BLaER1 treated with 17β-estradiol and CSF1 and Interleukin-3, amounts not matched to agents 10 nM and 100 nM (cell line): ENCODE data around the gene CCDC33.

Experiments
- H3K27ac ChIP-seq, 11 experiments: shearing (Covaris generic); formaldehyde crosslinking; 2 replicates each; pipeline ENCODE4 v1.8.1; 2022
- H3K27me3 ChIP-seq, 11 experiments: shearing (Covaris generic); formaldehyde crosslinking; 2 replicates each; pipeline ENCODE4 v1.8.1; 2022
- H3K36me3 ChIP-seq, 11 experiments: shearing (Covaris generic); formaldehyde crosslinking; 2 replicates each; pipeline ENCODE4 v1.8.1; 2022
- H3K4me1 ChIP-seq, 10 experiments: shearing (Covaris generic); formaldehyde crosslinking; 2 replicates each; pipeline ENCODE4 v1.8.1; 2022
- H3K4me2 ChIP-seq, 11 experiments: shearing (Covaris generic); formaldehyde crosslinking; 2 replicates each; pipeline ENCODE4 v1.8.1; 2022
- H3K4me3 ChIP-seq, 10 experiments: shearing (Covaris generic); formaldehyde crosslinking; 2 replicates each; pipeline ENCODE4 v1.8.1; 2022
- H3K9ac ChIP-seq, 11 experiments: shearing (Covaris generic); formaldehyde crosslinking; 2 replicates each; pipeline ENCODE4 v1.8.1; 2022
- H3K9me3 ChIP-seq, 11 experiments: shearing (Covaris generic); formaldehyde crosslinking; replicated peaks in 1 of 11; 2 replicates each; pipeline ENCODE4 v1.8.1; 2022
- H4K20me1 ChIP-seq, 11 experiments: shearing (Covaris generic); formaldehyde crosslinking; 2 replicates each; pipeline ENCODE4 v1.8.1; 2022
- Cebpa-rat ChIP-seq, 11 experiments: shearing (Covaris generic); IDR thresholded peaks; 2 replicates each; pipeline ENCODE4 v1.8.1; 2022

Gene CCDC33

GRCh38 chr15:74221399-74222239, 14.5 kb upstream of the CCDC33 start:
- Histone ChIP-seq H4K20me1 (peaks cover 0 to 18% (median 0%) of the 10 kb centered on the region in 11 experiments; a peak in 2 of 22 replicates), H3K9ac (no peak overlapping the region), H3K36me3 (no peaks in the 10 kb centered on the region), H3K9me3 (no peaks in the 10 kb centered on the region), H3K4me3 (no peak overlapping the region), H3K4me1 (no peaks in the 10 kb centered on the region), H3K27ac (no peak overlapping the region), H3K4me2 (no peak overlapping the region), H3K27me3 (peaks cover 0 to 16% (median 8%) of the 10 kb centered on the region in 11 experiments; a peak in 12 of 22 replicates)
- TF ChIP-seq Cebpa-rat (IDR thresholded peaks at IDR 0.05), result no peak

- Histone ChIP-seq H3K4me1 (no peaks in the 10 kb centered on the region), H3K4me2 (no peak overlapping the region), H3K36me3 (no peaks in the 10 kb centered on the region), H3K9ac (no peak overlapping the region), H3K27ac (no peak overlapping the region), H3K27me3 (peaks cover 0 to 16% (median 8%) of the 10 kb centered on the region in 11 experiments; a peak in 12 of 22 replicates), H4K20me1 (peaks cover 0 to 18% (median 0%) of the 10 kb centered on the region in 11 experiments; a peak in 2 of 22 replicates), H3K9me3 (no peaks in the 10 kb centered on the region), H3K4me3 (no peak overlapping the region)
- TF ChIP-seq Cebpa-rat (IDR thresholded peaks at IDR 0.05), result no peak
Observed at GRCh38 chr15:74222240-74223119, 13.6 kb upstream of the CCDC33 start.

- H3K4me3 ChIP-seq, result no peak overlapping the region
- H4K20me1 ChIP-seq, result peaks cover 0 to 8% (median 0%) of the 10 kb centered on the region in 11 experiments; a peak in 2 of 22 replicates
- no peaks in the 10 kb centered on the region for H3K9me3 ChIP-seq
- TF ChIP-seq Cebpa-rat (IDR thresholded peaks at IDR 0.05), result no peak
- H3K4me1 ChIP-seq, result no peaks in the 10 kb centered on the region
- no peak overlapping the region for H3K4me2 ChIP-seq
- peaks cover 0 to 16% (median 8%) of the 10 kb centered on the region in 11 experiments; a peak in 12 of 22 replicates for H3K27me3 ChIP-seq
- H3K9ac ChIP-seq, result no peak overlapping the region
- no peak overlapping the region for H3K27ac ChIP-seq
- no peaks in the 10 kb centered on the region for H3K36me3 ChIP-seq
Observed at GRCh38 chr15:74225928-74226327, 10.2 kb upstream of the CCDC33 start.

GRCh38 chr15:74226761-74227540, 9.2 kb upstream of the CCDC33 start:
- no peak overlapping the region for H3K9ac ChIP-seq
- peaks cover 0 to 2% (median 0%) of the 10 kb centered on the region in 11 experiments; a peak in 1 of 22 replicates for H4K20me1 ChIP-seq
- TF ChIP-seq Cebpa-rat (IDR thresholded peaks at IDR 0.05), result no peak
- no peaks in the 10 kb centered on the region for H3K4me1 ChIP-seq
- no peaks in the 10 kb centered on the region for H3K36me3 ChIP-seq
- H3K9me3 ChIP-seq, result no peaks in the 10 kb centered on the region
- H3K27ac ChIP-seq, result no peak overlapping the region
- H3K4me3 ChIP-seq, result no peak overlapping the region
- H3K4me2 ChIP-seq, result no peak overlapping the region
- H3K27me3 ChIP-seq, result peaks cover 0 to 8% (median 4%) of the 10 kb centered on the region in 11 experiments; a peak in 11 of 22 replicates

GRCh38 chr15:74227968-74228722, 8.0 kb upstream of the CCDC33 start:
- no peak overlapping the region for H3K27ac ChIP-seq
- H4K20me1 ChIP-seq, result no peaks in the 10 kb centered on the region; a peak in 1 of 22 replicates
- no peaks in the 10 kb centered on the region for H3K4me1 ChIP-seq
- H3K9ac ChIP-seq, result no peak overlapping the region
- H3K4me3 ChIP-seq, result no peak overlapping the region
- H3K9me3 ChIP-seq, result no peaks in the 10 kb centered on the region
- no peak overlapping the region for H3K4me2 ChIP-seq
- H3K36me3 ChIP-seq, result no peaks in the 10 kb centered on the region
- no peak for TF ChIP-seq Cebpa-rat (IDR thresholded peaks at IDR 0.05)
- no peaks in the 10 kb centered on the region; a peak in 1 of 22 replicates for H3K27me3 ChIP-seq

GRCh38 chr15:74228723-74229081, 7.4 kb upstream of the CCDC33 start:
- TF ChIP-seq Cebpa-rat (IDR thresholded peaks at IDR 0.05), result no peak
- no peaks in the 10 kb centered on the region for H3K36me3 ChIP-seq
- H3K4me3 ChIP-seq, result no peak overlapping the region
- no peaks in the 10 kb centered on the region for H3K9me3 ChIP-seq
- H3K27me3 ChIP-seq, result no peaks in the 10 kb centered on the region
- H3K4me1 ChIP-seq, result peaks cover 0 to 1% (median under 1%) of the 10 kb centered on the region in 10 experiments; a peak in 4 of 20 replicates
- H3K4me2 ChIP-seq, result no peak overlapping the region
- H3K9ac ChIP-seq, result no peak overlapping the region
- H4K20me1 ChIP-seq, result no peaks in the 10 kb centered on the region; a peak in 1 of 22 replicates
- no peak overlapping the region for H3K27ac ChIP-seq

GRCh38 chr15:74229686-74230085, 6.4 kb upstream of the CCDC33 start:
- H3K27me3 ChIP-seq, result no peaks in the 10 kb centered on the region
- no peak overlapping the region for H3K4me2 ChIP-seq
- no peaks in the 10 kb centered on the region for H3K9me3 ChIP-seq
- no peak overlapping the region for H3K27ac ChIP-seq
- H3K36me3 ChIP-seq, result no peaks in the 10 kb centered on the region
- H3K9ac ChIP-seq, result no peak overlapping the region
- H4K20me1 ChIP-seq, result no peaks in the 10 kb centered on the region
- no peak for TF ChIP-seq Cebpa-rat (IDR thresholded peaks at IDR 0.05)
- H3K4me1 ChIP-seq, result peaks cover 0 to 11% (median 10%) of the 10 kb centered on the region in 10 experiments; a peak in 9 of 20 replicates
- no peak overlapping the region for H3K4me3 ChIP-seq

- H3K27ac ChIP-seq, result no peak overlapping the region
- H3K9me3 ChIP-seq, result no peaks in the 10 kb centered on the region
- no peak overlapping the region for H3K4me2 ChIP-seq
- H3K4me1 ChIP-seq, result peaks cover 0 to 16% (median 12%) of the 10 kb centered on the region in 10 experiments; a peak in 9 of 20 replicates
- H3K9ac ChIP-seq, result no peak overlapping the region
- no peak for TF ChIP-seq Cebpa-rat (IDR thresholded peaks at IDR 0.05)
- H3K4me3 ChIP-seq, result no peak overlapping the region
- H3K36me3 ChIP-seq, result no peaks in the 10 kb centered on the region
- no peaks in the 10 kb centered on the region for H3K27me3 ChIP-seq
- peaks cover 0 to 4% (median 0%) of the 10 kb centered on the region in 11 experiments; a peak in 2 of 22 replicates for H4K20me1 ChIP-seq
Observed at GRCh38 chr15:74231475-74231874, 4.7 kb upstream of the CCDC33 start.
